GM18867 (cell line): Measurements from ENCODE around the gene HOXA4.

Source experiments
- ATAC-seq: cut with Tn5 transposase; IDR thresholded peaks from one replicate; pipeline ENCODE4 v1.9.1; 2021; ENCODE audit warnings: mild to moderate bottlenecking, moderate library complexity; ENCODE audit not compliant: unreplicated experiment

HOXA4 gene

GRCh38 chr7:27117887-27118491 lies 12.6 kb downstream of the HOXA4 start:
- ATAC-seq = no peak

- ATAC-seq = no peak
Observed at GRCh38 chr7:27116962-27117886, 13.3 kb downstream of the HOXA4 start.

- ATAC-seq = no peak
Observed at GRCh38 chr7:27116031-27116961, 14.3 kb downstream of the HOXA4 start.

GRCh38 chr7:27115221-27116026 lies 15.1 kb downstream of the HOXA4 start:
- ATAC-seq = no peak

GRCh38 chr7:27114881-27115220 lies 15.7 kb downstream of the HOXA4 start:
- ATAC-seq = no peak

GRCh38 chr7:27113991-27114769 lies 16.4 kb downstream of the HOXA4 start:
- ATAC-seq = no peak

GRCh38 chr7:27112955-27113949 lies 17.3 kb downstream of the HOXA4 start:
- no peak for ATAC-seq

- ATAC-seq = no peak
Observed at GRCh38 chr7:27112361-27112760, 18.2 kb downstream of the HOXA4 start.

GRCh38 chr7:27111751-27112277 lies 18.7 kb downstream of the HOXA4 start:
- ATAC-seq = no peak

- no peak for ATAC-seq
Observed at GRCh38 chr7:27111042-27111750, 19.4 kb downstream of the HOXA4 start.

GRCh38 chr7:27110186-27111031 lies 20.1 kb downstream of the HOXA4 start:
- ATAC-seq = no peak

GRCh38 chr7:27109466-27110185 lies 20.9 kb downstream of the HOXA4 start:
- no peak for ATAC-seq

- no peak for ATAC-seq
Observed at GRCh38 chr7:27108390-27109127, 22.0 kb downstream of the HOXA4 start.

- no peak for ATAC-seq
Observed at GRCh38 chr7:27107391-27108381, 22.9 kb downstream of the HOXA4 start.
